LHCN-M2 (cell line): ENCODE data around the gene SPSB2. TPM values are rescaled to one million over a fixed set of nuclear protein-coding genes. Genes with fewer than 3 reads are reported as not detected.

Experiments used
- DNase-seq: peaks from one replicate; pipeline ENCODE4 v3.0.0-alpha.2; 2012; ENCODE audit warnings: low read depth
- total RNA-seq: library from RNA; depleted of rRNA; stranded (reverse); fragments of >200 nt; gene quantifications from 2 replicates; pipeline ENCODE4 v1.2.3, GENCODE V29; 2014

SPSB2 gene
- total RNA-seq, 1 experiment from 2014 or later = 13.0 TPM

- peak; percentile 100 for DNase-seq
Observed at GRCh38 chr12:6851921-6852650, 21.0 kb downstream of the SPSB2 start, which contains the start of gene USP5. USP5 (plus strand) TSS chr12:6852150; CDS start chr12:6852180, 30 bp downstream.

GRCh38 chr12:6851153-6851920, 21.8 kb downstream of the SPSB2 start, which contains the start of gene CDCA3:
CDCA3 (minus strand) TSS chr12:6851286; CDS start chr12:6850952, 334 bp downstream.
- peak; percentile 99 for DNase-seq

- no peak for DNase-seq
Observed at GRCh38 chr12:6850796-6851152, 22.3 kb downstream of the SPSB2 start.

GRCh38 chr12:6849976-6850560, 23.0 kb downstream of the SPSB2 start:
- no peak for DNase-seq

GRCh38 chr12:6849427-6849826, 23.7 kb downstream of the SPSB2 start:
- no peak for DNase-seq

- no peak for DNase-seq
Observed at GRCh38 chr12:6847676-6848075, 25.4 kb downstream of the SPSB2 start.

GRCh38 chr12:6846316-6846869, 26.7 kb downstream of the SPSB2 start:
- DNase-seq = no peak

GRCh38 chr12:6845395-6845794, 27.7 kb downstream of the SPSB2 start:
- no peak for DNase-seq

GRCh38 chr12:6843118-6843902, 29.8 kb downstream of the SPSB2 start:
- no peak for DNase-seq

- DNase-seq = no peak
Observed at GRCh38 chr12:6842075-6842474, 31.0 kb downstream of the SPSB2 start.

- DNase-seq = no peak
Observed at GRCh38 chr12:6840761-6841515, 32.2 kb downstream of the SPSB2 start, which contains the start of gene GNB3. GNB3 (plus strand) TSS chr12:6840925; CDS start chr12:6841288, 363 bp downstream.

GRCh38 chr12:6840330-6840729, 32.8 kb downstream of the SPSB2 start:
- DNase-seq = no peak

GRCh38 chr12:6839482-6840201, 33.5 kb downstream of the SPSB2 start:
- DNase-seq = no peak

GRCh38 chr12:6838854-6839253, 34.2 kb downstream of the SPSB2 start:
- DNase-seq = no peak

- no peak for DNase-seq
Observed at GRCh38 chr12:6837370-6838060, 35.6 kb downstream of the SPSB2 start.

- DNase-seq = no peak
Observed at GRCh38 chr12:6836851-6837250, 36.3 kb downstream of the SPSB2 start.

- no peak for DNase-seq
Observed at GRCh38 chr12:6834873-6835272, 38.2 kb downstream of the SPSB2 start.

- no peak for DNase-seq
Observed at GRCh38 chr12:6834254-6834653, 38.8 kb downstream of the SPSB2 start.
